Skin epidermis (tissue), 12 donors: Measurements from ENCODE around the gene RARG.

Source experiments
- H3K27ac ChIP-seq, 21 experiments: fragments of 200-600 bp; sonication (generic) in 11 of 21; one replicate each; pipeline ENCODE4 v1.5.0; 2020; ENCODE audit warnings: mild to moderate bottlenecking in 3 of 21, inconsistent platforms in 2 of 21, moderate library complexity in 2 of 21
- H3K4me3 ChIP-seq, 7 experiments: fragments of 200-600 bp; sonication (generic) in 2 of 7; one replicate each; pipeline ENCODE4 v1.5.0; 2020; ENCODE audit warnings: inconsistent platforms in 2 of 7, mild to moderate bottlenecking in 2 of 7, moderate library complexity in 1 of 7

RARG gene

DNA sequence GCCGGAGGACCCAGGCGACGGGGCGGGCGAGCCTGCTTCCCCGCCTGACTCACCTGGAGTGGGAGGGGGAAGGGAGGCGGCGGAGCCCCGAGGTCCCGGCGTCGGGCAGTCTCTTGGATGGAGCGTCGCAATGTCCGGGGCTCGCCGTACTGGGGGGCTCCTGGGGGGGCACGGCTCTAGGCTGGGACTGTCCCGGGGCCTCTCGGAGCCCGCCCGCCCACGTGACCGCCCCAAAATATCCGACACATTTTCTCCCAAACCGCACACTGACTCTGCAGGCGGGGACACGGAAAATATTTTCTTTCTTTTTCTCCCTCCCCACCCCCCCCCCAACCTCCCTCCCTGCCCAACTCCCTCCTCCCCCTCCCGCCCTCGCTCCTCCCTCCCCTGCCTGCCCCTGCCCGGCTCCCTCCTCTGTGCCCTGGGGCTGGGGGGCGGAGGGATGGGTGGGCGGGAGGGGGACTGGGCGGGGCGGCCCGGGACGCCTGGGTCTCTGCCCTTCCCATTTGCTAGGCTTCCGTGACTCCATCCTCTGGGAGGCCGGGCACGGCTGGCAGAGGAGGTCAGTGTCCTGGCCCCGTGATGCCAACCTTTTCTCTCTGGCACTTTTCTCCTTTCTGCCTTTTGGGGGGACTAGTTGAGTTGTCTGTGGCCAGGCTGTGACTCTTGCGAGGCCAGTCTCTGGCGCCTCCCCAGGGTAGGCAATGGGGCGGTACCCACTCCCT lies at the start of gene RARG:
Gene RARG, minus strand, starts transcription at position 289 of the 725 bp plus-strand sequence. CDS start 4,664 bp downstream, outside the sequence.
- Histone ChIP-seq H3K27ac (peak within 1 kb of the TSS; percentile 46 to 98 (median 93)), H3K4me3 (peak within 1 kb of the TSS; percentile 50 to 87 (median 67))

GRCh38 chr12:53279888-53280498 lies 48.0 kb upstream of the RARG start:
- no peak overlapping the region for H3K4me3 ChIP-seq
- H3K27ac ChIP-seq, result peak overlapping the region in 4 of 21 experiments; percentile 13 to 64 (median 44)

GRCh38 chr12:53279283-53279869 lies 47.4 kb upstream of the RARG start:
- peak overlapping the region in 4 of 21 experiments; percentile 13 to 64 (median 44) for H3K27ac ChIP-seq
- no peak overlapping the region for H3K4me3 ChIP-seq

GRCh38 chr12:53277981-53278380 lies 46.0 kb upstream of the RARG start:
- Histone ChIP-seq H3K4me3 (no peak overlapping the region), H3K27ac (no peak overlapping the region)

DNA sequence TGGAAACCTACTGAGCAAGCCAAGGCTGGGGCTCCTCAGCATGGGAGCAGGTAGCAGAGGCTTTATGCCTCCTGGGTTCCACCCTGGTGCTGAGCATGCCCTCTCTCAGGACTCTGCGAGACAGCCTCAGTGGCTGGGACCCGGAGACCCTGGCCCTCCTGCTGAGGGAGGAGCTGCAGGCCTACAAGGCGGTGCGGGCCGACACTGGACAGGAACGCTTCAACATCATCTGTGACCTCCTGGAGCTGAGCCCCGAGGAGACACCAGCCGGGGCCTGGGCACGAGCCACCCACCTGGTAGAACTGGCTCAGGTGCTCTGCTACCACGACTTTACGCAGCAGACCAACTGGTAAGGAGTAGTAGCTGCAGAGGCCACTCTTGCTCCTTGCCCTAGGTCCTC lies 44.5 kb upstream of the RARG start:
- no peak overlapping the region for H3K27ac ChIP-seq

DNA sequence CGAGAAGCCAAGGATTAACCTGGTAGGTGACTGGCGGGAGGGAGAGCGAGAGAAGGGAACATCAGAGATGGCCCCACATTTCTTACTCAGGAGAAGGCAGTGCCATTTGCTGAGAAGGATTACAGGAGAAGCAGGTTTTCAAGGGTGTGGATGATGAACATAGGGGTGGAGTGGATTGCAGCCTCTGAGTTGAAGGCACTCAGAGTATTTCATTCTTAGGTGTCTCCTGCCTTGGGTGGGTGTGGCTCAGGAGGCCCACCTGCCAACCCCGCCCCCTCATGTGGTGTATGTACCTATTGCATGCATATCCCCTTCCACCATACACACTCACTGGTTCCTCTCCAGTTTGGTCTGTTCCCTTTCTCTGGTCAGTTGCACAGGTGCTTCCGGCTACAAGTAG lies 42.4 kb upstream of the RARG start:
- Histone ChIP-seq H3K4me3 (no peak overlapping the region), H3K27ac (peak overlapping the region in 6 of 21 experiments; percentile 16 to 65 (median 32))

More for the DNA sequence above, 44.5 kb upstream of the RARG start:
- H3K4me3 ChIP-seq, result no peak overlapping the region

GRCh38 chr12:53268630-53269562 lies 36.9 kb upstream of the RARG start:
- H3K27ac ChIP-seq, result peak overlapping the region in 15 of 21 experiments; percentile 12 to 76 (median 64)
- peak overlapping the region; percentile 39 to 83 (median 57) for H3K4me3 ChIP-seq

DNA sequence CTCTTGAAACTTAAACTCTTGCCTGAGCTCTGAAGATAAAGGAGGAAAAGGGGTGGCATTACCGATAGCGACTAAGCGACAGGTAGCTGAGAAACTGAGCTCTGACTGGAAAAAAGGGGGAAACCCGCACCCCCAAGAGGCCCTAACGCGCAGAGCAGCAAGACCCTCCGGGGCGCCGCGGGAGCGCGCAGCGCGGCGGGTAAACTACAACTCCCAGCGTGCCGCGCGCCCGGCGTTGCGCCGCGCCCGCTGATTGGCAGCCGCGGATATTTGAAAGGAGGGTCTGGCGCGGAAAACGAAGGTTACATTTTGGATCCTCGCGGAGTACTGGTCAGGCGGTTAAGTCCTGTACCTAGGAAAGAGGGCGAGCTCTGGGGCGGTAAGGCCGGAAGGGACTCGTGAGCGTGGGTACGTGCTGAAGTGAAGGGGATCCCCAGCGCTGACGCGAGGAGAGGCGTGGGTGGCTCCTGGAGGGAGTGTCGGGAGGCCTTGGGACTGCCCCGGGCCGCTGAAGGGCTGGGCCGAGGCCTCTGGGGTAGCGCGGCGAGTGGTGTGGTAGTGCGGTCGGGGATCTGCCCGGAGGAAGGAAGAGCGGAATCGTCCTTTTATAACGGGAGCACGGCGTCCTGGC lies 36.1 kb upstream of the RARG start, which contains the start of gene ESPL1:
Gene ESPL1, plus strand, starts transcription at position 301 of the 631 bp plus-strand sequence. CDS start 468 bp downstream, outside the sequence.
- peak within 1 kb of the TSS; percentile 39 to 83 (median 57) for H3K4me3 ChIP-seq
- H3K27ac ChIP-seq, result peak within 1 kb of the TSS in 19 of 21 experiments; percentile 12 to 76 (median 64)

DNA sequence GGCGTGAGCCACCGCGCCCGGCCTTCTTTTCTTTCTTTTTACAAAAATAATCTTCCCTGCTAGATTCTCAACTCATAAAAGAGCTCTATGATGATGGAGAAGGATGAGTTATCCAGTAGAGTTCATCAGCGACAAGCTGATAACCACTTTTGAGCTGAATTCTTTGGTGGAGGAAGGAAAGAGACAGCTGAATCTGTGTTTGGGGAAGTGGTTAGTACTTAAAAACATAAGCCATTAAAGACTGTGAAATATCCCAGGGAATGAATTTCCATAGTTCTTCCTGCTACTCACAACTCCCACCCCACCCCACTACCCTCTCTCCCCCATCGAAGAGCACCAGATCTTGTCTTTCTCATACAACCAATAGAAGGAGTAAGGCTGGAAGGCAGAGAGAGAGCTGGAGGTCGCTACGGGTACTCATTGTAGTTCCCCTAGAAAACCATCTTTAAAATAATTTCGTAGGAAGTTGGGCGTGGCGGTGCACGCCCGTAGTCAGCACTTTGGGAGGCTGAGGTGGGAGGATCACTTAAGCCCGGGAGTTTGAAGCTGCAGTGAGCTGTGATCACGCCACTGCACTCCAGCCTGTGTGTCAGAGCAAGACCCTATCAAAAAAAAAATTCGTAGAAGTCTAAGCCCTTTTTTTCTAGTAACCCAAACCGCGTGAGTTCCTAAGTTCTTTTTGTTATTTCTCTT lies 35.4 kb upstream of the RARG start:
- peak overlapping the region in 19 of 21 experiments; percentile 12 to 76 (median 64) for H3K27ac ChIP-seq

DNA sequence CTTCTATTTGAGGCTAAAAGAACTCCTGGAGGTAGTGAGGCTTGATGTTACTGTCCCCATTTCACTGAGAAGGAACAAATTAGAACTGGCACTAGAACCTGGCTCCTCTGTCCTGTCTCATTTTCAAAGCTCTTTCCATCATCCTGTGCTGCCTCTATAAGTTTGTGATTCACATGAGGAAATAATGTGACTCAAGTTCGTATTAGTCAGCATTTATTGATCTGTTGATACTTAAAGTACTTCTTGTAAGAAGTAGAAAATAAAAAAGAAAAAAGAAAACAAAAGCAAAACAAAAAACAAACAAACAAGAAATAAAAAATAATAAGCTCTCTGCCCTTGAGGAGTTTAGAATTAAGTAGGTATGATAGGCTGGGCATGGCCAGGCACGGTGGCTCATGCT lies 33.8 kb upstream of the RARG start:
- Histone ChIP-seq H3K4me3 (no peak overlapping the region), H3K27ac (no peak overlapping the region)

More for the DNA sequence above, 35.4 kb upstream of the RARG start:
- peak overlapping the region; percentile 39 to 83 (median 57) for H3K4me3 ChIP-seq

GRCh38 chr12:53259891-53260290 lies 27.9 kb upstream of the RARG start:
- Histone ChIP-seq H3K4me3 (no peak overlapping the region), H3K27ac (no peak overlapping the region)

- peak overlapping the region in 1 of 21 experiments; percentile 11 for H3K27ac ChIP-seq
- no peak overlapping the region for H3K4me3 ChIP-seq
These were observed 26.8 kb upstream of the RARG start for GRCh38 chr12:53258541-53259539.

- peak overlapping the region in 7 of 21 experiments; percentile 6 to 69 (median 44) for H3K27ac ChIP-seq
These were observed 24.0 kb upstream of the RARG start for GRCh38 chr12:53255996-53256395.

GRCh38 chr12:53254816-53255545 lies 23.0 kb upstream of the RARG start:
- H3K27ac ChIP-seq, result peak overlapping the region in 13 of 21 experiments; percentile 0 to 94 (median 44)
- H3K4me3 ChIP-seq, result no peak overlapping the region

More at GRCh38 chr12:53255996-53256395, 24.0 kb upstream of the RARG start:
- H3K4me3 ChIP-seq, result no peak overlapping the region

DNA sequence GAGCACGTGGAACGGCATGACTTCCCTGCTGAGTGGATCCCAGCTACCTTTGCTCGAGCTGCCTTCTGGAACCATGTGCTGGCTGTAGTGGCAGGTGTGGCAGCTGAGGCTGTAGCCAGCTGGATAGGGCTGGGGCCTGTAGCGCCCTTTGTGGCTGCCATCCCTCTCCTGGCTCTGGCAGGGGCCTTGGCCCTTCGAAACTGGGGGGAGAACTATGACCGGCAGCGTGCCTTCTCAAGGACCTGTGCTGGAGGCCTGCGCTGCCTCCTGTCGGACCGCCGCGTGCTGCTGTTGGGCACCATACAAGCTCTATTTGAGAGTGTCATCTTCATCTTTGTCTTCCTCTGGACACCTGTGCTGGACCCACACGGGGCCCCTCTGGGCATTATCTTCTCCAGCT lies 21.3 kb upstream of the RARG start:
- H3K4me3 ChIP-seq, result peak overlapping the region in 1 of 7 experiments; percentile 77
- peak overlapping the region in 12 of 21 experiments; percentile 91 to 99 (median 94) for H3K27ac ChIP-seq

- peak overlapping the region; percentile 85 to 99 (median 94) for H3K27ac ChIP-seq
- H3K4me3 ChIP-seq, result peak overlapping the region; percentile 63 to 89 (median 84)
These were observed 20.4 kb upstream of the RARG start for GRCh38 chr12:53252349-53252916.
